Ovary (tissue), 3 donors: Measurements from ENCODE around the gene CAV1.

ENCODE experiments used
- EP300 ChIP-seq: sonication (generic); formaldehyde crosslinking; IDR thresholded peaks from one replicate; pipeline ENCODE4 v1.6.1; 2017; ENCODE audit warnings: antibody characterized with exemption
- POLR2A ChIP-seq: fragments of 450-650 bp; IDR thresholded peaks from one replicate; pipeline ENCODE4 v1.6.1; 2017; ENCODE audit warnings: antibody characterized with exemption, mild to moderate bottlenecking, moderate library complexity
- TF ChIP-seq, protein P1 (sequence below), 3 donors: fragments of 450-650 bp in 2 of 3; fragments of 200-600 bp in 1 of 3; IDR thresholded peaks; one replicate each; pipeline versions ENCODE4 v1.5.1 to v1.8.0; 2016 to 2022; ENCODE audit warnings: antibody characterized with exemption in 3 of 3, mild to moderate bottlenecking in 1 of 3
- donor health status: DM: no; HTN: no; CAD: no.

DNA sequence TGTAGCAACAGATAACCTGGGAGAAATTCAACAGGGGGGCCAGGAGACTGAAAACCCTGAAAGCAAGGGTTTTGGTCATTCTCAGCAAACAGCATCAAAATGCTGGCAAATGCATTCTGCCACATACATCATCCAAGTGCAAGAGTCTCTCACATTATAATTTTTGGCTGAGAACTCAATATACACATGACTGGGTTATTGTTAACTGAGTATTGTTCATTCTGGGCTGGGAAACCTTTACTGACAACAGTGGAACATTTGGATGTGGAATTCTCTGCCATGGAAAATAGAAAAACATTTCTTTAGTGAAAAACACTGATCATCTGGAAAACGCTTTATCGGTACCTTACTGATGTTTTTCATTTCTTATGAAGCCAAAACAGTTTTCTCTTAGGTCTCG, 74.0 kb downstream of the CAV1 start:
- TF ChIP-seq, protein P1, sequence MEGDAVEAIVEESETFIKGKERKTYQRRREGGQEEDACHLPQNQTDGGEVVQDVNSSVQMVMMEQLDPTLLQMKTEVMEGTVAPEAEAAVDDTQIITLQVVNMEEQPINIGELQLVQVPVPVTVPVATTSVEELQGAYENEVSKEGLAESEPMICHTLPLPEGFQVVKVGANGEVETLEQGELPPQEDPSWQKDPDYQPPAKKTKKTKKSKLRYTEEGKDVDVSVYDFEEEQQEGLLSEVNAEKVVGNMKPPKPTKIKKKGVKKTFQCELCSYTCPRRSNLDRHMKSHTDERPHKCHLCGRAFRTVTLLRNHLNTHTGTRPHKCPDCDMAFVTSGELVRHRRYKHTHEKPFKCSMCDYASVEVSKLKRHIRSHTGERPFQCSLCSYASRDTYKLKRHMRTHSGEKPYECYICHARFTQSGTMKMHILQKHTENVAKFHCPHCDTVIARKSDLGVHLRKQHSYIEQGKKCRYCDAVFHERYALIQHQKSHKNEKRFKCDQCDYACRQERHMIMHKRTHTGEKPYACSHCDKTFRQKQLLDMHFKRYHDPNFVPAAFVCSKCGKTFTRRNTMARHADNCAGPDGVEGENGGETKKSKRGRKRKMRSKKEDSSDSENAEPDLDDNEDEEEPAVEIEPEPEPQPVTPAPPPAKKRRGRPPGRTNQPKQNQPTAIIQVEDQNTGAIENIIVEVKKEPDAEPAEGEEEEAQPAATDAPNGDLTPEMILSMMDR (IDR thresholded peaks at IDR 0.05), result no peak
- TF ChIP-seq EP300, result no peak
- TF ChIP-seq POLR2A, result no peak
